Left cardiac atrium (tissue), 4 donors: Measurements from ENCODE around the gene GNG5. TPM values are rescaled to one million over a fixed set of nuclear protein-coding genes. Genes with fewer than 3 reads are reported as not detected.
"Not testable (repeated sequence)": the region's sequence is repeated elsewhere in the genome, so short reads cannot be mapped to it uniquely, and the experiment has no call there.

Experiments
- ATAC-seq, 2 donors: fragments of 200-7000 bp; cut with Tn5 transposase; one replicate each; pipeline ENCODE4 v1.9.1; 2020; ENCODE audit warnings: mild to moderate bottlenecking in 2 of 2, moderate library complexity in 2 of 2
- DNase-seq: peaks from one replicate; pipeline ENCODE4 v3.0.0-alpha.2; 2020
- intact Hi-C, 2 donors: fragments of 100-400 bp; cut with DNase I; formaldehyde crosslinking; loops; one replicate each; pipeline versions ENCODE4 v1.14.1 to v1.15.1; 2022 to 2023
- total RNA-seq, 2 donors: library from RNA; stranded (reverse); fragmentation: NEBNext Ultra II Directional; extraction: Animal tissue kit (Norgen Biotek cat#: 25700); gene quantifications; one replicate each; pipeline ENCODE4 v1.2.1, GENCODE V29; 2021
- donor health status: DM: no; HTN: yes; CAD: no.
- donor health status: DM: no; HTN: yes; CAD: no; lungs with severe emphysema.
- donor health status: DM: yes; HTN: yes; CAD: no.
- donor health status: Dilated cardiomyopathy.

Gene GNG5
- total RNA-seq, 2 donors from 2014 or later: 141 to 155 TPM

DNA sequence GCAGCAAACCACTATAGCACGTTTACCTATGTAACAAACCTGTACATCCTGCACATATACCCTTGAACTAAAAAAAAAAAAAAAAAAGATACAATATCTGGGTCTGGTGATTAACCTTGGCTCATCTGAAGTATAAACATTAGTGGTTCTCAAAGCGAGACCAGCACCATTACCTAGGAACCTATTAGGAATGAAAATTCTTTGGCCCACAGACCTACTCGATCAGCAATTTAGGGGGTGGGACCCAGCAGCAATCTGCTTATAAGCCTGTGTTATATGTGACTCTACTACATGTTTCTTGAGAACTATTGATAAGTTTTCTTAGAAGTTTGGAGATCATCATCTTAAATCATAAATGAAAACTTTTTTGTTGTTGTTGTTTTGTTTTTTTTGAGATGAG is 9.9 kb downstream of the GNG5 start:
- no peak for ATAC-seq
- no peak for DNase-seq
- intact Hi-C loops: no loop called here

DNA sequence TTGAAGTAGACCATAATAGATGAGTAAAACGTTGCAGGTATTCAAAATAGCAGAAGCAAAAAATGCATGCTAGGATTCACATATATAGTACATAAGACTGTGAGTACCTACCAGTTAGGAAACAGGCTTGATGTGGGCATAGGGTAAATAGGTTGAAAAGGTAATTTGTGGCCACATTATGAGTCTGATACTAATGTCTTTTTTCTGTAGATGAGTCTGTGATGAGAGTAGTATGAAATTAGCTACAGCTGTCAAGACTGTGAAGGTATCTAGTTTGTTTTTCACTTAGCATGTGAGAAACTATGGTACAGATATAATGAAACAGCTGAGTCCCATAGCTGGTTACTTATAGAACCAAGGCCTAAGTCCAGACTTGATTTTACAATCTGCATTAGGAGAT is 12.6 kb downstream of the GNG5 start:
- ATAC-seq (no peak), DNase-seq (no peak)
- intact Hi-C loops: no loop called here

DNA sequence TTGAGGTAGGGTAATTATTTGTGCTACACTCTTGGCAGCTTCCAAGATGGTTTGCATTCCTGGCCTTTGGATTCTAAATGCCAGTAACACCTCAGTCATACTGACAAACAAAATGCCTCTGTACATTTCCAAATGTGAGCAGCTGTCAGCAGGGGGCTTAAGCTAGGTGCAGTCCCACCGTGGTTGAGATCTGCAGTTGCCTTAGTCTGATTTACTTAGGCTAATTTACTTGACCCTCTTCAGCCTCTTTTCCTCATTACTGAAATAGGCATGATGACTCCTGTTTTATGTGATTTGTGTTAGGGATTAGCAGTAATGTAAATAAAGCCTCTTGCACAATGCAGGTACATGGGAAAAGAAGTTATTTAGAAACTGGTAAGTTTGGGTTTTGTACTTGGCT is 13.7 kb downstream of the GNG5 start:
- ATAC-seq: peak; percentile 36 to 57
- intact Hi-C loops: no loop called here

DNA sequence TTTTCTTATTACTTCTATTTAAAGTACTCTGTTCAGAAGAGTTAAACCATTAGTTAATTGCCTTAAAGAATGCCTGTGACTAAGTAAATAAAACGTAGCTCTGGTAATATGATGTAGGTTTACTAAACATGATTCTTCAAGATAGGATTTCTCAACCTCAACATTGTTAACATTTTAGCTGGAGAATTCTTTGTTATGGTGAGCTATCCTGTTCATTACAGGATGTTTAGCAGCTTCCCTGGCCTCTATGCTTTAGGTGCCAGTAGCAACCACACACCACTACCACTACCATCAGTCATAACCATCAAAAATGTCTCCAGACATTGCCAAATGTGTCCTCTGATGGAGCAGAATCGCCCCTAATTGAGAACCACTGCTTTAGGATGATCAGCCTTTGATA is 16.6 kb downstream of the GNG5 start:
- ATAC-seq (no peak), DNase-seq (no peak)
- intact Hi-C loops: no loop called here

More for the DNA sequence above, 13.7 kb downstream of the GNG5 start:
- DNase-seq: no peak

- no peak for DNase-seq
- intact Hi-C loops: no loop called here
- ATAC-seq: no peak
Measured at GRCh38 chr1:84488107-84488506, 18.3 kb downstream of the GNG5 start.

DNA sequence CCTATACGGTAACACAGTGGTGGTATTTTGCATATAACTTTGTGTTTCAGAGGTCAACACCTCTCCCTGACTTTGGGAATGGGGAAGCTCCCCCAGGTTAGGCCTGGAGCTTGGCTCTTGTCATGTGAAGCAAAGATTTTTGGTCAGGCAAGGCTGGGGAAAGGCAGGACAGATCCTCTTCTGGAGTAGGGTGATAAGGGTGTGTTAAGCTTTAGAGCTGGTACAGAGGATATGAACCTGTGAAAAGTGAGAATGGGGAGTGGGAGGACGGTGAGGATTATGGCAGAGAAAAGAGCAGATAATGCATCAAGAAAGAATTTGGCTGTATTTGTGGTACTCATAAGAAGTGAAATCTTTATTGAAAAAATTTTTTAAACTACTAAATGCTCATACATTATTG is 25.1 kb downstream of the GNG5 start:
- intact Hi-C loops: no loop called here
- DNase-seq (no peak), ATAC-seq (no peak)

GRCh38 chr1:84480650-84481049 is 25.7 kb downstream of the GNG5 start:
- intact Hi-C loops: no loop called here
- no peak for DNase-seq
- ATAC-seq: no peak

GRCh38 chr1:84479998-84480397 is 26.4 kb downstream of the GNG5 start:
- no peak for DNase-seq
- intact Hi-C loops: no loop called here
- ATAC-seq: no peak

DNA sequence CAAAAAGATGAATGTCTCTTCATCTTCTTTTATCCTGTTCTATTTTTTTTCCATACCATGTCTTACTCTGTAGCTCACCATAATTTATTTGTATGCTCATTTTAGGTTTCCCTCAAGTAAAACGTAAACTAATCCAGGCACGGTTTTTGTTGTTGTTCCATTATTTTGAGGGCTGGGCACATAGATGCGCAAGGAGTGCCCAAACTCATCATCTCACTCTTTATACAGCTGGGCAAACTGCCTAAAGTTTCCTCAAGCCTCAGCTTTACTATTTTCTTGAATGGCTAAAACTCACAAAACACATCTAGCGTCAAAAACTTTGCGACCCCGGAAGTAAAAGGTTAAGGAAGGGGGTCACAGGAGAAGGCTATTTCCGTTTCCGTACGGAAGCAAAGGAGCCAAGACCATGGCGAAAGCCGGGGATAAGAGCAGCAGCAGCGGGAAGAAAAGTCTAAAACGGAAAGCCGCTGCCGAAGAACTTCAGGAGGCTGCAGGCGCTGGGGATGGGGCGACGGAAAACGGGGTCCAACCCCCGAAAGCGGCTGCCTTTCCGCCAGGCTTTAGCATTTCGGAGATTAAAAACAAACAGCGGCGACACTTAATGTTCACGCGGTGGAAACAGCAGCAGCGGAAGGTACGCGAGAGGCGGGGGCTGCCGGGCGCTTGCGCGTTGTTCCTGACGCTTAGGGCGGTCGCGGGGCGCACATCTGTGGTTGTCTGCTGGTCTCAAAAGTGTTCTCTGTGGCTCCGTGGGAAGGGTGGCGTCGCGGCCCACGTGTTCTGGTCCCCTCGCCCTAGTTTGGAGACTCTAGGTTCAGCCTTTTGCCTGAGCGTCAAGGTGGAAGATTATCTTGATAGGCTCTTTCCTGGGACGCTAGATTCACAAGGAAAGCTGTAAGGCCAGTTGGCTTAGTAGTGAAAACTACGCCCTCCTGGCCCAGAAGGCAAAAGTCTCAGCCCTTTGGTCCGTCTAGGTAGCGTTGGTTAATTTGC is 27.2 kb downstream of the GNG5 start, which contains the start of gene RPF1:
Gene RPF1, plus strand, starts transcription at position 391 of the 993 bp plus-strand sequence. Its CDS starts 16 bp downstream, at position 407.
- DNase-seq (peak; percentile 82), ATAC-seq (peak; percentile 97)
- intact Hi-C loops: no loop called here

DNA sequence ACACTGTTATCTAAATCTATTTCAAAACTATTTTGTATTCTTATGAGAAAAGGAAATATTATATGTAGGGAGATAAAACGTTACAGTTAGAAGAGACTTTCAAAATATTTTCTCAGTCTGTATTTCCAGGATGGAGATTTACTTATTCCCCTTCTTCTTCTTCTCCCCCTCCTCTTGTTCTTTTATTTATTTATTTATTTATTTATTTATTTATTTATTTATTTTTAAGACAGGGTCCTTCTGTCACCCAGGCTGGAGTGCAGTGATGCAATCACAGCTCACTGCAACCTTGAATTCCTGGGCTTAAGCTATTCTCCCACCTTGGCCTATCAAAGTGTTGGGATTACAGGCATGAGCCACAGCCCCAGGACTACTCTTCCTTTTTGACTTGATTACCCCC is 30.2 kb downstream of the GNG5 start:
- DNase-seq (no peak), ATAC-seq (no peak)
- intact Hi-C loops: no loop called here

DNA sequence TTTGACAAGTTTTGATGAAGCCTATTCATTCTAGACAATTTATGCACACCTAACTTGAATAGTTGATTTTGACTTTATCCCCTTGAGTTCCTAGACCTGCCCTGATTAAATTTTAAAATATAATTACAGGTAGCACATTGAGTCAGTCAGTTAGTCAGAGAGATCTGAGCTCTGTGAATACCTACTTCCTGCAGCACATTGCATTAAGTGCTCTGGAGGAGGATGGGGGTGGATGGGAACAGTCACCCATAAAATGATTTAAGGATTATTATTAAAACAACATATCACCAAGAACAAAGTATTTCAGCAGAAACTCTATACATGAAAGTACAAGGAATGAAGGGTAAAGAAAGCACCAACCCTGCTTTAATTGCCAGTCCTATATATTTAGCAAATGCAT is 39.1 kb downstream of the GNG5 start:
- DNase-seq (no peak), ATAC-seq (no peak)
- intact Hi-C loops: no loop called here

- ATAC-seq (no peak), DNase-seq (no peak)
- intact Hi-C loops: no loop called here
Measured at GRCh38 chr1:84462118-84462517, 44.3 kb downstream of the GNG5 start.

GRCh38 chr1:84452436-84452835 is 53.9 kb downstream of the GNG5 start:
- intact Hi-C loops: no loop called here
- ATAC-seq (no peak), DNase-seq (no peak)

DNA sequence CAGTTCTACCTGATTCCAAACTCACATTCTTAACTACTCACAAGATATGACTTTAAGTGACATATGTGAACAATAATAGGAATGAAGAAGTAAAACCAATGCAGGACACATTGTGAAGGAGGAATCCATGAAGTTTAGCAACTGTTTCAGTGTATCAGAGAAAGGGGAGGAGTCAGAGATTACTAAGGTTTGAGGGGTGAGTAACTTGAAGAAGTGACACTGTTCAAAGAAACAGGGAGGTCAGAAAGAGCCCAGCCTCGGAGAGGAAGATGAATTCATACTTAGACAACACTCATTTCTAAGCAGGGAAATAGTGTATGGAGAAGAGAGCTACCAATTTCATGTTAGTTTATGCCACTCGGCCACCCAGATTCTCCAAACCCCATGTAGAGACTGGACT is 55.5 kb downstream of the GNG5 start:
- ATAC-seq: no peak
- intact Hi-C loops: no loop called here
- no peak for DNase-seq

- DNase-seq, intact Hi-C loops, ATAC-seq: not testable (repeated sequence)
Measured at GRCh38 chr1:84448704-84449103, 57.7 kb downstream of the GNG5 start.

Other genes starting within 250 kb of the GNG5 start
- 1 to 10 TPM in 1 of 2 donors, under 1 TPM in 1; 0.50 to 1.1 TPM for gene SAMD13, start 204.9 kb downstream of the GNG5 start, total RNA-seq
- not detected for gene DNASE2B, start 108.1 kb downstream of the GNG5 start, total RNA-seq
- gene RPF1, start 27.3 kb downstream of the GNG5 start, total RNA-seq: 10 to 100 TPM; 28.5 to 32.1 TPM
- gene SPATA1, start 195 bp downstream of the GNG5 start, total RNA-seq: 1 to 10 TPM in 1 of 2 donors, under 1 TPM in 1; 0.77 to 2.2 TPM
- gene CTBS, start 67.9 kb upstream of the GNG5 start, total RNA-seq: 10 to 100 TPM in 1 of 2 donors, 1 to 10 TPM in 1; 8.0 to 11.4 TPM
- 10 to 100 TPM; 14.8 to 20.0 TPM for gene SSX2IP, start 183.9 kb upstream of the GNG5 start, total RNA-seq